Measurements from ENCODE around the gene SIRT5. TPM values are rescaled to one million over a fixed set of nuclear protein-coding genes. Genes with fewer than 3 reads are reported as not detected.

Gene SIRT5
- total and polyA plus RNA-seq, 8 donors, result 9.0 to 18.2 (median 16.4) TPM

DNA sequence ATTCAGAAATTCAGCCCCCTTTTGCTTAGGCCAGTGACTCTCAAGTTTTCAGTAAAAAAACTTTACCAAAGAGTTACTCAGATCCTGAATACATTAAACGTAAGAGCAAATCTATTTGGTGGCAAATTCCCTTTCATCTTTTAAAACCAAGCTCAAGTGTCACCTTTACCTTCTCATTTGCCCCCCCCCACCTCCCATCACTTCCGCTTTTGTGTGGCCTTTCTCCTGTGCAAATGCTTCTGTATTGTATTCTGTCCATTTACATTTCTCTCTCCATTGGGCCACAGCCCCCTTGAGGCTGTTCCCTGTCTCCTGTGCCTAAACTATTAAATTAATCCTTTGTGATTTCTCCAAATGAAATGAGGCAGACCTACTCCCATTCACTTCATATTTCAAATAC, 42.7 kb downstream of the SIRT5 start:
- DNase-seq (no peak), ATAC-seq (no peak)
- Histone ChIP-seq H3K27me3 (no peaks in the 10 kb centered on the region), H3K36me3 (peaks cover 0 to 50% of the 10 kb centered on the region in 2 donors), H3K9me3 (no peaks in the 10 kb centered on the region), H3K4me1 (peaks cover 11 to 26% of the 10 kb centered on the region in 2 donors), H3K4me3 (peak overlapping the region in 1 of 2 donors; percentile 97), H3K27ac (no peak overlapping the region)
- intact Hi-C loops (cut with DNase I), result no loop called here
- TF ChIP-seq, protein P1, sequence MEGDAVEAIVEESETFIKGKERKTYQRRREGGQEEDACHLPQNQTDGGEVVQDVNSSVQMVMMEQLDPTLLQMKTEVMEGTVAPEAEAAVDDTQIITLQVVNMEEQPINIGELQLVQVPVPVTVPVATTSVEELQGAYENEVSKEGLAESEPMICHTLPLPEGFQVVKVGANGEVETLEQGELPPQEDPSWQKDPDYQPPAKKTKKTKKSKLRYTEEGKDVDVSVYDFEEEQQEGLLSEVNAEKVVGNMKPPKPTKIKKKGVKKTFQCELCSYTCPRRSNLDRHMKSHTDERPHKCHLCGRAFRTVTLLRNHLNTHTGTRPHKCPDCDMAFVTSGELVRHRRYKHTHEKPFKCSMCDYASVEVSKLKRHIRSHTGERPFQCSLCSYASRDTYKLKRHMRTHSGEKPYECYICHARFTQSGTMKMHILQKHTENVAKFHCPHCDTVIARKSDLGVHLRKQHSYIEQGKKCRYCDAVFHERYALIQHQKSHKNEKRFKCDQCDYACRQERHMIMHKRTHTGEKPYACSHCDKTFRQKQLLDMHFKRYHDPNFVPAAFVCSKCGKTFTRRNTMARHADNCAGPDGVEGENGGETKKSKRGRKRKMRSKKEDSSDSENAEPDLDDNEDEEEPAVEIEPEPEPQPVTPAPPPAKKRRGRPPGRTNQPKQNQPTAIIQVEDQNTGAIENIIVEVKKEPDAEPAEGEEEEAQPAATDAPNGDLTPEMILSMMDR (IDR thresholded peaks at IDR 0.05), result no peak

DNA sequence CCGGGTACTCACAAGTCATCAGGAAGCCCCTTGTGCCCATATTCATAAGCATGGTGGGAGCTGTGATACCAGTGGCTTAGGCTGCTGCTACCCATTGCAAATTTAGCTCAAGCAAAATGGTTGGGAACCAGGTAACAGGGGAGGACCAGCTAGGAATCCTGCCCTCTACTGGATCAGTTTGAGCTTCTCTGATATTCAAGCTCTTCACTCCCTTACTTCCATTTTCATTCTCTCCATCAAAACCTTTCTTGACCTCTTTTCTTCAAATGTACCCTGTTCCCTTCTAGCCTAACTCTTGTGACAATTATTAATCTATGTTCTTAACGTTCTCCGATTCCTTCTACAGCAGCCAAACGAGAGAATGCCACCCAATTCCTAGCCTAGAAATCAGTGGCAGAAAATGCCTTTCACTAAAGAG, 50.5 kb downstream of the SIRT5 start:
- peak; percentile 41 for ATAC-seq
- Histone ChIP-seq H3K36me3 (peaks cover 0 to 78% of the 10 kb centered on the region in 2 donors), H3K27ac (no peak overlapping the region), H3K27me3 (no peaks in the 10 kb centered on the region), H3K4me1 (peaks cover 0 to 9% of the 10 kb centered on the region in 2 donors), H3K4me3 (no peak overlapping the region), H3K9me3 (no peaks in the 10 kb centered on the region)
- intact Hi-C loops (cut with DNase I), result no loop called here
- TF ChIP-seq, protein P1 (IDR thresholded peaks at IDR 0.05), result peak in 1 of 2 donors; percentile 8
- DNase-seq, result no peak

DNA sequence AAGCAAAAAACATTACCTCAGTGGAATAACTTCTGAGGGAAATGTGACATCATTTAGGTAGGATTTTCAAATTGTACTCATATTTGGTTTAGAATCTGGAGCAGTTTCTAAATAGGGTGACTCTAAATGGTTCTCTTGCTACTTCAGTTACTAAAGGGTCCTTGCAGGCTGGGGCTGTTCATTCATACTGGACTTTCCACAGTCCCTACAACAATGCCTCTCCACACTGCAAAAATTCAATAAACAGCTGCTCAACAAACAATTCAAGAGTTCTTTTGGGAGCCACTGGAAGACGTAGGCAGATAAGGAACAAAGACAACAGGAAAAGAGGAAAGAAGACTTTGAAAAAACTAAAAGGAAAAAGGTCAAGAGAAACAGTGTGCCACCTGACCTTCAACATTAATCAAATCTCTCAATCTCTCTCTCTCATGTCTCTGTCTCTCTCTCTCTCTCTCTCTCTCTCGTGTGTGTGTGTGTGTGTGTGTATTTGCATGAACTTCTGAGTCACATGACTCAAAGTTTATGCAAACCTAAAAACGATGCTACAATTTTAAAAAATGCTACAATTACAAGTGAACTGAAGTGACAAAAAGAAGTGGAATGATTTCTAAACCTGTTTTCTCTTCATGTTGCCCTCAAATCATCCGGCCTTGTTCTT, 55.2 kb downstream of the SIRT5 start:
- H3K36me3 ChIP-seq, result peaks cover 0 to 60% of the 10 kb centered on the region in 2 donors
- DNase-seq (no peak), ATAC-seq (peak; percentile 74)
- no peak overlapping the region for H3K4me3 ChIP-seq
- intact Hi-C loops (cut with DNase I), result no loop called here
- H3K27me3 ChIP-seq, result no peaks in the 10 kb centered on the region
- H3K9me3 ChIP-seq, result no peaks in the 10 kb centered on the region
- peaks cover 0 to 5% of the 10 kb centered on the region in 2 donors for H3K4me1 ChIP-seq
- TF ChIP-seq, protein P1 (IDR thresholded peaks at IDR 0.05), result no peak
- no peak overlapping the region for H3K27ac ChIP-seq

DNA sequence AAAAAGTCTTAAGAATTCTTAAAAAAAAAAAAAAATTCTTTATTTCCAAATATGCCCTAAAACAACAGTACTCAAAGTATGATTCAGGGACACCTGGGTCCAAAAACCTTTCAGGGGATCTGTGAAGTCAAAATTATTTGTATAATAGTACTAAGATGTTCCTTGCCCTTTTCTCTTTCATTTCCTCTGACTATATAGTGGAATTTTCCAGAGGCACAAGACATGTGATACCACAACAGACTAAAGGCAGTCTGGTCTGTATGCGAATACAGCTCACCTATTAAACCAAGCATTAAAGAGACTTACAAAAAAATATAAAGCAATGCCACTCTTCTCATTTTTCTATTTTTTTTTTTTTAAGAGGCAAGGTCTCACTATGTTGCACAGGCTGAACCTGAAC, 56.1 kb downstream of the SIRT5 start:
- TF ChIP-seq, protein P1 (IDR thresholded peaks at IDR 0.05), result no peak
- Histone ChIP-seq H3K36me3 (peaks cover 0 to 51% of the 10 kb centered on the region in 2 donors), H3K4me3 (no peak overlapping the region), H3K4me1 (peaks cover 0 to 5% of the 10 kb centered on the region in 2 donors), H3K27me3 (no peaks in the 10 kb centered on the region), H3K9me3 (no peaks in the 10 kb centered on the region), H3K27ac (no peak overlapping the region)
- intact Hi-C loops (cut with DNase I), result no loop called here
- ATAC-seq, result no peak
- no peak for DNase-seq

DNA sequence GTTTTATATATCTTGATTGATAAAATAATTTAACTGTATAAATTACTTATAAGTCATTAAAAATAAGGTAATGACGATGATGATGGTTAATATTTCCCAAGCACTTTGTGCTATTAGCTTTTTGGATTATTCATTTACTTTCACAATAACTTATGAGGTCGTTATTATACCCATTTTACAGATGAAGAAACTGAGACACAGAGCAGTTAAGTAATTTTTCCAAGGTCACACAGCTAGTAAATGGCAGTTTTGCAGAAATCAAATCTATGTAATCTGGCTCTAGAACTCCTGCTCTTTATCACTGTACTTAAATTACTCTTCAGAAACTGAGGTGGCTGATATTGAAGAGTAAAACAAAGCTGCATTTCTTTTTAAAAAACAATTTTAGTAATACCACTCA, 58.9 kb downstream of the SIRT5 start:
- peaks cover 0 to 45% of the 10 kb centered on the region in 2 donors for H3K36me3 ChIP-seq
- intact Hi-C loops (cut with DNase I), result no loop called here

More for the DNA sequence above, 58.9 kb downstream of the SIRT5 start:
- Histone ChIP-seq H3K4me1 (peaks cover 0 to 24% of the 10 kb centered on the region in 2 donors), H3K9me3 (no peaks in the 10 kb centered on the region), H3K27me3 (no peaks in the 10 kb centered on the region), H3K27ac (no peak overlapping the region), H3K4me3 (no peak overlapping the region)
- DNase-seq (no peak), ATAC-seq (no peak)
- TF ChIP-seq, protein P1 (IDR thresholded peaks at IDR 0.05), result no peak

All from left lung (tissue), 10 donors.